ENCODE data around the gene PXDC1.

Gene PXDC1

DNA sequence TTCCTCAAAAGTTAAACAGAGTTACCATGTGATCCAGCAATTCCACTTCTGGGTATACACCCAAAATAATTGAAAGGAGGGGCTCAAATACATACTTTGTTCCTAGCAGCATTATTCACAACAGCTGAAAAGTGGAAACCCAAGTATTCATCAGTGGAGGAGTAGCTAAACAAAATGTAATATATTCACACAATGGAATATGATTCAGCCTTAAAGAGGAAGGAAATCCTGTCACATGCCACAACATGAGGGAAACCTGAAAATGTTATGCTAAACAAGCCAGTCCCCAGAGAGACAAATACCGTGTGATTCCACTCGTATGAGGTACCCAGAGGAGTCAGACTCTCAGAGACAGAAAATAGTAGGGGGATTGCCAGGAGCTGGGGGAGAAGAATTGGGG, 44.5 kb downstream of the PXDC1 start:
- Histone ChIP-seq H3K9me3 (replicated peaks in 1 of 2; ENCODE audit: control insufficient read depth in 2 of 2, insufficient read depth in 1 of 2, low read depth in 1 of 2, low read length in 2 of 2) (peaks cover 0 to 7% of the 10 kb centered on the region in 2 donors), H3K27me3 (ENCODE audit: control insufficient read depth in 3 of 3, insufficient read depth in 3 of 3, low read depth in 1 of 3, low read length in 3 of 3) (no peaks in the 10 kb centered on the region), H2AFZ (ENCODE audit: low read length) (no peak overlapping the region), H4K91ac (ENCODE audit: low read depth, low read length, poor library complexity) (no peak overlapping the region), H3K36me3 (replicated peaks in 1 of 2; ENCODE audit: control insufficient read depth in 2 of 2, insufficient read depth in 2 of 2, low read length in 2 of 2) (no peaks in the 10 kb centered on the region), H4K8ac (ENCODE audit: low read depth, low read length) (no peak overlapping the region), H3K9ac (ENCODE audit: low read depth, low read length, poor library complexity) (no peak overlapping the region), H3K23ac (ENCODE audit: low read depth, low read length, poor library complexity) (no peak overlapping the region), H2BK12ac (ENCODE audit: low read length) (no peak overlapping the region), H3K4me2 (ENCODE audit: insufficient read depth, low read length, poor library complexity, severe bottlenecking) (no peak overlapping the region), H3K27ac (replicated peaks; ENCODE audit: low read length) (no peak overlapping the region), H3K14ac (ENCODE audit: low read length) (no peak overlapping the region), H2BK120ac (ENCODE audit: low read depth, low read length) (no peak overlapping the region), H3K79me1 (ENCODE audit: low read depth, low read length) (no peaks in the 10 kb centered on the region), H2BK5ac (ENCODE audit: low read length) (no peak overlapping the region), H3K4me3 (ENCODE audit: low read length in 2 of 2) (no peak overlapping the region), H2BK15ac (ENCODE audit: low read length) (no peak overlapping the region), H3K4me1 (ENCODE audit: control insufficient read depth in 2 of 2, insufficient read depth in 1 of 2, low read depth in 1 of 2, low read length in 2 of 2) (no peaks in the 10 kb centered on the region), H3K4ac (ENCODE audit: low read length) (no peak overlapping the region), H3K18ac (ENCODE audit: low read length) (no peak overlapping the region), H2AK5ac (ENCODE audit: low read depth, low read length) (no peak overlapping the region)
- DNase-seq (ENCODE audit: low spot score): no peak
- WGBS, 2 donors (ENCODE audit: extremely low coverage in 2 of 2, insufficient read length in 2 of 2, insufficient replicate concordance in 1 of 2): no CpG with 5 or more reads among the region's 2 CpGs

DNA sequence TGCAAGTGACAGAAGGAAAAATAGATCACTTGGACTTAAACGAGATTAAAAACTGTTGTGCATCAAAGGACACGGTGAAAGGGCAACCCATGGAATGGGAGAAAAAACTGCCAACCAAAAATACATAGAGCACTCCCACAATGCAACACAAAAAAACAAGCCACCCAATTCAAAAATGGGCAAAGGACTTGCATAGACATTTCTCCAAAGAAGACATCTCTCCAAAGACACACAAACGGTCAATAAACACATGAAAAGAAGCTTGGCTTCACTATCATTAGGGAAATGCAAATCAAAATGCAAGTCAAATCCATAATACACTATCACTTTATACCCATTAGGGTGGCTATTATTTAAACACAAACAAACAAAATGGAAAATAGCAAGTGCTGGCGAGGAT, 45.0 kb downstream of the PXDC1 start:
- Histone ChIP-seq H2BK120ac (ENCODE audit: low read depth, low read length) (no peak overlapping the region), H3K18ac (ENCODE audit: low read length) (no peak overlapping the region), H2AK5ac (ENCODE audit: low read depth, low read length) (no peak overlapping the region), H3K4me2 (ENCODE audit: insufficient read depth, low read length, poor library complexity, severe bottlenecking) (no peak overlapping the region), H2BK12ac (ENCODE audit: low read length) (no peak overlapping the region), H3K14ac (ENCODE audit: low read length) (no peak overlapping the region), H3K9me3 (replicated peaks in 1 of 2; ENCODE audit: control insufficient read depth in 2 of 2, insufficient read depth in 1 of 2, low read depth in 1 of 2, low read length in 2 of 2) (peaks cover 0 to 7% of the 10 kb centered on the region in 2 donors), H3K23ac (ENCODE audit: low read depth, low read length, poor library complexity) (no peak overlapping the region), H3K4me1 (ENCODE audit: control insufficient read depth in 2 of 2, insufficient read depth in 1 of 2, low read depth in 1 of 2, low read length in 2 of 2) (no peaks in the 10 kb centered on the region), H2AFZ (ENCODE audit: low read length) (no peak overlapping the region), H4K91ac (ENCODE audit: low read depth, low read length, poor library complexity) (no peak overlapping the region), H2BK15ac (ENCODE audit: low read length) (no peak overlapping the region), H3K27ac (replicated peaks; ENCODE audit: low read length) (no peak overlapping the region), H3K27me3 (ENCODE audit: control insufficient read depth in 3 of 3, insufficient read depth in 3 of 3, low read depth in 1 of 3, low read length in 3 of 3) (no peaks in the 10 kb centered on the region), H3K79me1 (ENCODE audit: low read depth, low read length) (no peaks in the 10 kb centered on the region), H3K4me3 (ENCODE audit: low read length in 2 of 2) (no peak overlapping the region), H3K4ac (ENCODE audit: low read length) (no peak overlapping the region), H2BK5ac (ENCODE audit: low read length) (no peak overlapping the region), H3K9ac (ENCODE audit: low read depth, low read length, poor library complexity) (no peak overlapping the region), H3K36me3 (replicated peaks in 1 of 2; ENCODE audit: control insufficient read depth in 2 of 2, insufficient read depth in 2 of 2, low read length in 2 of 2) (no peaks in the 10 kb centered on the region), H4K8ac (ENCODE audit: low read depth, low read length) (no peak overlapping the region)
- no peak for DNase-seq (ENCODE audit: low spot score)
- no CpG with 5 or more reads among the region's 4 CpGs for WGBS, 2 donors (ENCODE audit: extremely low coverage in 2 of 2, insufficient read length in 2 of 2, insufficient replicate concordance in 1 of 2)

DNA sequence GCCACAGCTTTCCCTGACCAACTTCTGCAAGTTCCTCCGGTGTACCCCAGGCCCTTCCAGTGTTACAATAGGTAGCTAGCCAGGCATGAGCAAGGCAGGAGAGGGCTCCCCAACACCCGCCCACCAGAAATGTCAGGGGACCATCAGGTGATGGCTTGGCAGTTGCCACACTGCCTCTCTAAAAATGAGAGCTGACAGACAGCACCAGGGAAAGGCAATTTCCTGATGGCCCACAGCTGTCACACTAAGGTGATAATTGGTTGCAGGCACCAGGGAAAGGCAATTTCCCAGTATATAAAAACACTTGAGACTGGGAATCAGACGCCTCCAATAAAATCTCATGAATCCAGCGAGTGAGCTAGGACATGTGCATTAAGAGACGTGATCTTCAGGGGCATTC, 49.9 kb downstream of the PXDC1 start:
- Histone ChIP-seq H3K4me3 (ENCODE audit: low read length in 2 of 2) (no peak overlapping the region), H3K9ac (ENCODE audit: low read depth, low read length, poor library complexity) (no peak overlapping the region), H4K91ac (ENCODE audit: low read depth, low read length, poor library complexity) (no peak overlapping the region), H2BK5ac (ENCODE audit: low read length) (no peak overlapping the region), H3K4ac (ENCODE audit: low read length) (no peak overlapping the region), H3K4me1 (ENCODE audit: control insufficient read depth in 2 of 2, insufficient read depth in 1 of 2, low read depth in 1 of 2, low read length in 2 of 2) (no peaks in the 10 kb centered on the region), H3K27me3 (ENCODE audit: control insufficient read depth in 3 of 3, insufficient read depth in 3 of 3, low read depth in 1 of 3, low read length in 3 of 3) (no peaks in the 10 kb centered on the region), H3K79me1 (ENCODE audit: low read depth, low read length) (no peaks in the 10 kb centered on the region), H2BK120ac (ENCODE audit: low read depth, low read length) (no peak overlapping the region), H3K14ac (ENCODE audit: low read length) (no peak overlapping the region), H3K9me3 (replicated peaks in 1 of 2; ENCODE audit: control insufficient read depth in 2 of 2, insufficient read depth in 1 of 2, low read depth in 1 of 2, low read length in 2 of 2) (peaks cover 0 to 6% of the 10 kb centered on the region in 2 donors), H3K4me2 (ENCODE audit: insufficient read depth, low read length, poor library complexity, severe bottlenecking) (no peak overlapping the region), H4K8ac (ENCODE audit: low read depth, low read length) (no peak overlapping the region), H2AFZ (ENCODE audit: low read length) (no peak overlapping the region), H3K36me3 (replicated peaks in 1 of 2; ENCODE audit: control insufficient read depth in 2 of 2, insufficient read depth in 2 of 2, low read length in 2 of 2) (no peaks in the 10 kb centered on the region), H2AK5ac (ENCODE audit: low read depth, low read length) (no peak overlapping the region), H3K23ac (ENCODE audit: low read depth, low read length, poor library complexity) (no peak overlapping the region), H3K27ac (replicated peaks; ENCODE audit: low read length) (no peak overlapping the region), H2BK15ac (ENCODE audit: low read length) (no peak overlapping the region), H3K18ac (ENCODE audit: low read length) (peak overlapping the region; percentile 18), H2BK12ac (ENCODE audit: low read length) (no peak overlapping the region)
- no peak for DNase-seq (ENCODE audit: low spot score)
- no CpG with 5 or more reads among the region's 5 CpGs for WGBS, 2 donors (ENCODE audit: extremely low coverage in 2 of 2, insufficient read length in 2 of 2, insufficient replicate concordance in 1 of 2)

DNA sequence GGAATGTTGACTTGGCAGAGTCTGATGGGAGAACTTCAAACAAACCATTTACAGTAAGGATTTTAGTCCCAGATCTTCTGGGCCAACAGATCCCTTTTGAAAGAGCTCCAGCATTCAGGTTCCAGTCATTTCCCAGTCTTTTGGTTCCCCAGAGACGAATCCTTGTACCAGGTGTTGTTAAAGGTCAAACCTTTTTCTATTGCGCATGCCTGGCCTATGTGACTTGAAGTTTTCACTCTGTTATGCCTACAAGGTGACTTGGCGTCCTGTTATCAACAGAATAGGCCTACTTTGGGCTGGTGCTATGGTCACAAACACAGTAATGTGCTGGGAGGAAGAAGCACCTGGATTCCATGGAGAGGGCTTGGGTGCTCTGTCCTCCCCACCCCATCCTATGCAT, 52.3 kb downstream of the PXDC1 start:
- Histone ChIP-seq H2AFZ (ENCODE audit: low read length) (no peak overlapping the region), H2BK5ac (ENCODE audit: low read length) (no peak overlapping the region), H3K4me2 (ENCODE audit: insufficient read depth, low read length, poor library complexity, severe bottlenecking) (no peak overlapping the region), H4K91ac (ENCODE audit: low read depth, low read length, poor library complexity) (no peak overlapping the region), H3K14ac (ENCODE audit: low read length) (no peak overlapping the region), H3K9me3 (replicated peaks in 1 of 2; ENCODE audit: control insufficient read depth in 2 of 2, insufficient read depth in 1 of 2, low read depth in 1 of 2, low read length in 2 of 2) (peaks cover 0 to 6% of the 10 kb centered on the region in 2 donors), H3K79me1 (ENCODE audit: low read depth, low read length) (no peaks in the 10 kb centered on the region), H2BK120ac (ENCODE audit: low read depth, low read length) (no peak overlapping the region), H3K9ac (ENCODE audit: low read depth, low read length, poor library complexity) (no peak overlapping the region), H2AK5ac (ENCODE audit: low read depth, low read length) (no peak overlapping the region), H3K36me3 (replicated peaks in 1 of 2; ENCODE audit: control insufficient read depth in 2 of 2, insufficient read depth in 2 of 2, low read length in 2 of 2) (no peaks in the 10 kb centered on the region), H3K27ac (replicated peaks; ENCODE audit: low read length) (no peak overlapping the region), H2BK15ac (ENCODE audit: low read length) (no peak overlapping the region), H3K4me1 (ENCODE audit: control insufficient read depth in 2 of 2, insufficient read depth in 1 of 2, low read depth in 1 of 2, low read length in 2 of 2) (no peaks in the 10 kb centered on the region), H3K27me3 (ENCODE audit: control insufficient read depth in 3 of 3, insufficient read depth in 3 of 3, low read depth in 1 of 3, low read length in 3 of 3) (no peaks in the 10 kb centered on the region), H3K4ac (ENCODE audit: low read length) (no peak overlapping the region), H3K4me3 (ENCODE audit: low read length in 2 of 2) (no peak overlapping the region), H3K23ac (ENCODE audit: low read depth, low read length, poor library complexity) (no peak overlapping the region), H2BK12ac (ENCODE audit: low read length) (no peak overlapping the region), H4K8ac (ENCODE audit: low read depth, low read length) (no peak overlapping the region), H3K18ac (ENCODE audit: low read length) (no peak overlapping the region)
- whole genome bisulfite sequencing, 2 donors (ENCODE audit: extremely low coverage in 2 of 2, insufficient read length in 2 of 2, insufficient replicate concordance in 1 of 2): no CpG with 5 or more reads among the region's 3 CpGs
- DNase-seq (ENCODE audit: low spot score): no peak
